OCI-LY7 (cell line): ENCODE measurements around the gene FGF18.

ENCODE experiments used
- CTCF ChIP-seq: fragments of 200-600 bp; sonication (generic); conservative IDR thresholded peaks from 2 replicates; pipeline ENCODE4 v1.5.1; 2014; ENCODE audit warnings: mild to moderate bottlenecking, antibody characterized with exemption, low read length, moderate library complexity, mixed read lengths
- EZH2phosphoT487 ChIP-seq: fragments of 200-600 bp; sonication (generic); IDR thresholded peaks from 2 replicates; pipeline ENCODE4 v1.6.1; 2018; ENCODE audit warnings: low read depth, borderline replicate concordance, mild to moderate bottlenecking, mixed run types, antibody characterized with exemption, low read length, moderate library complexity, mixed read lengths

- TF ChIP-seq CTCF: no peak
- TF ChIP-seq EZH2phosphoT487: no peak
Measured at GRCh38 chr5:171488876-171489275, 69.4 kb downstream of the FGF18 start.
